HepG2 (cell line): ENCODE measurements around the gene P2RX3. TPM values are rescaled to one million over a fixed set of nuclear protein-coding genes. Genes with fewer than 3 reads are reported as not detected.

Experiments used
- ATF7 ChIP-seq, 2 experiments: fragments of 450-650 bp in 1 of 2; sonication (generic) in 1 of 2; formaldehyde crosslinking in 1 of 2; IDR thresholded peaks; 2 replicates each; pipeline versions ENCODE4 v1.4.0 to v1.6.1; 2016 to 2020; ENCODE audit warnings: antibody characterized with exemption in 1 of 2, mild to moderate bottlenecking in 1 of 2, missing genetic modification reagents in 1 of 2
- ETV5 ChIP-seq: IDR thresholded peaks from 2 replicates; pipeline ENCODE4 v1.6.1; 2018; ENCODE audit warnings: missing biosample characterization, missing genetic modification reagents, inconsistent platforms, borderline replicate concordance
- FOXK2 ChIP-seq: fragments of 450-650 bp; IDR thresholded peaks from 2 replicates; pipeline ENCODE4 v1.6.1; 2016
- HMGXB3 ChIP-seq: sonication (generic); formaldehyde crosslinking; IDR thresholded peaks from 2 replicates; pipeline ENCODE4 v1.4.0; 2020; ENCODE audit warnings: missing genetic modification reagents, borderline replicate concordance
- KLF15 ChIP-seq: sonication (generic); formaldehyde crosslinking; IDR thresholded peaks from 2 replicates; pipeline ENCODE4 v1.8.1; 2023; ENCODE audit warnings: borderline replicate concordance, mild to moderate bottlenecking, inconsistent platforms, missing genetic modification reagents, mixed read lengths
- PRDM4 ChIP-seq: sonication (generic); formaldehyde crosslinking; IDR thresholded peaks from 2 replicates; pipeline ENCODE4 v1.9.0; 2021; ENCODE audit warnings: missing genetic modification reagents, borderline replicate concordance
- RBAK ChIP-seq: sonication (generic); formaldehyde crosslinking; IDR thresholded peaks from 2 replicates; pipeline ENCODE4 v1.5.1; 2020; ENCODE audit warnings: mild to moderate bottlenecking, missing genetic modification reagents
- SRSF9 ChIP-seq: fragments of 200-400 bp; formaldehyde crosslinking; IDR thresholded peaks from 2 replicates; pipeline ENCODE4 v1.6.1; 2018; ENCODE audit warnings: borderline replicate concordance, mild to moderate bottlenecking, low read depth, low read length; ENCODE audit not compliant: insufficient read depth, poor library complexity, severe bottlenecking
- TARDBP ChIP-seq: sonication (generic); formaldehyde crosslinking; IDR thresholded peaks from 2 replicates; pipeline ENCODE4 v1.8.0; 2022; ENCODE audit warnings: mild to moderate bottlenecking, missing genetic modification reagents
- THAP9 ChIP-seq: sonication (generic); formaldehyde crosslinking; IDR thresholded peaks from 2 replicates; pipeline ENCODE4; 2020; ENCODE audit warnings: missing genetic modification reagents, mild to moderate bottlenecking, borderline replicate concordance
- XBP1 ChIP-seq: sonication (generic); formaldehyde crosslinking; IDR thresholded peaks from 2 replicates; pipeline ENCODE4 v1.5.0; 2020; ENCODE audit warnings: missing genetic modification reagents
- ZBTB25 ChIP-seq: IDR thresholded peaks from 2 replicates; pipeline ENCODE4 v1.6.1; 2018; ENCODE audit warnings: missing genetic modification reagents
- ZNF512 ChIP-seq: sonication (generic); formaldehyde crosslinking; IDR thresholded peaks from 2 replicates; pipeline ENCODE4 v1.4.0; 2020; ENCODE audit warnings: mild to moderate bottlenecking, missing genetic modification reagents
- polyA plus RNA-seq, 8 experiments: library from polyadenylated mRNA; depleted of rRNA in 3 of 8; stranded (reverse) in 7 of 8; unstranded in 1 of 8; fragments of >200 nt; fragmentation: Illumina TruSeq in 4 of 8; extraction: Trizol in 4 of 8; gene quantifications; 2 replicates each; pipeline versions ENCODE4 v1.2.1 to v1.2.3, GENCODE V29; 2011 to 2016; ENCODE audit warnings: low read depth in 4 of 8, missing spikeins in 1 of 8, mixed read lengths in 1 of 8; ENCODE audit not compliant: insufficient read depth in 1 of 8
- total RNA-seq, 5 experiments: library from RNA; depleted of rRNA; stranded (reverse); fragments of >200 nt; fragmentation: Illumina TruSeq; extraction: Trizol; gene quantifications; 2 replicates each; pipeline ENCODE4 v1.2.3, GENCODE V29; 2016; ENCODE audit warnings: low read depth in 1 of 5

The P2RX3 gene
- total and polyA plus RNA-seq, 2 of the 13 experiments (the other 11 are each of a cell fraction or from before 2014, with no cell fraction given): 0.08 TPM; not detected in 1

- no peak for TF ChIP-seq HMGXB3 (CRISPR knock-in tag)
- no peak for TF ChIP-seq FOXK2
- no peak for TF ChIP-seq THAP9 (CRISPR knock-in tag)
- no peak for TF ChIP-seq RBAK (CRISPR knock-in tag)
- 0 out of 2 replicates have a peak, but pooled peaks have one; percentile 39 for TF ChIP-seq TARDBP (CRISPR knock-in tag)
- no peak for TF ChIP-seq ZNF512 (CRISPR knock-in tag)
- TF ChIP-seq PRDM4: no peak
- TF ChIP-seq ZBTB25: no peak
- no peak for TF ChIP-seq KLF15
- no peak for TF ChIP-seq XBP1 (CRISPR knock-in tag)
- TF ChIP-seq SRSF9: no peak
- TF ChIP-seq ATF7 (IDR thresholded peaks at IDR 0.05): no peak
- no peak for TF ChIP-seq ATF7 (CRISPR knock-in tag; IDR thresholded peaks at IDR 0.05)
- no peak for TF ChIP-seq ETV5 (CRISPR knock-in tag)
These were observed 61.9 kb downstream of the P2RX3 start (continued) for GRCh38 chr11:57399972-57400578.
